DMS 273 (cell line): ENCODE data around the gene TXNDC15.
"Not testable (repeated sequence)": the region's sequence is repeated elsewhere in the genome, so short reads cannot be mapped to it uniquely, and the experiment has no call there.

Experiments
- DNase-seq: peaks from one replicate; lab custom pipeline; 2025; ENCODE audit not compliant: unreplicated experiment; lab: John Stamatoyannopoulos, UW

The TXNDC15 gene

DNA sequence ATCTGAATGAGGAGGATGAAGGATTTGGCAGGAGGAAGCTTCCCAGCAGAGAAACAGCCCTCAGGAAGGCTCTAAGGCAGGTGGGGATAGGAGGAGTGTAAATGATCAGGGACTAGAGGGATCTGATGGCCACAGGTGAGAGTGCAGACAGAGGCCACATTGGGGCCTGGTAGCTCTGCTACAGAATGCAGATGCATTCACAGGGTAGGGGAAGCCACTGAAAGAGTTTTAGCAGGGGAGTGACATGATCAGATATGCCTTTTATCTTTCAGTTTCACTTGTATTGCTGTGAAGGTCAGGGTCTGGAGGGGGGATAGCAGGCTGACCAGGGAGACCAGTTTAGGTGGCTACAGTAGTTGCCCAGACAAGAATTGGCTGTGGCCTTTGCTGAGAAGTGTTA is 3.0 kb downstream of the TXNDC15 start:
- no peak for DNase-seq

- no peak for DNase-seq
Measured at GRCh38 chr5:134878403-134878802, 4.2 kb downstream of the TXNDC15 start.

- no peak for DNase-seq
Measured at GRCh38 chr5:134879456-134879855, 5.3 kb downstream of the TXNDC15 start.

GRCh38 chr5:134880937-134881336 is 6.8 kb downstream of the TXNDC15 start:
- DNase-seq, result not testable (repeated sequence)

- DNase-seq, result not testable (repeated sequence)
Measured at GRCh38 chr5:134881711-134882110, 7.5 kb downstream of the TXNDC15 start.

DNA sequence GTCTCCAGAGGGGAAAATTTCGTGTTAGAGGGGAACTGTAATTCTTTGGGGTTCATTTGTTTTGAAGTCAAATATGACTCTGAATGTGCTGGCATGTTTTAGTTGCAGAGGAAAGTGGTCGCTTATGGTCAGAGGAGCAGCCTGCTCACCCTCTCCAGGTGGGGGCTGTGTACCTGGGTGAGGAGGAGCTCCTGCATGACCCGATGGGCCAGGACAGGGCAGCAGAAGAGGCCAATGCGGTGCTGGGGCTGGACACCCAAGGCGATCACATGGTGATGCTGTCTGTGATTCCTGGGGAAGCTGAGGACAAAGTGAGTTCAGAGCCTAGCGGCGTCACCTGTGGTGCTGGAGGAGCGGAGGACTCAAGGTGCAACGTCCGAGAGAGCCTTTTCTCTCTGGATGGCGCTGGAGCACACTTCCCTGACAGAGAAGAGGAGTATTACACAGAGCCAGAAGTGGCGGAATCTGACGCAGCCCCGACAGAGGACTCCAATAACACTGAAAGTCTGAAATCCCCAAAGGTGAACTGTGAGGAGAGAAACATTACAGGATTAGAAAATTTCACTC is 13.5 kb downstream of the TXNDC15 start:
- DNase-seq, result no peak

- DNase-seq, result no peak
Measured at GRCh38 chr5:134889335-134889734, 15.2 kb downstream of the TXNDC15 start.

- no peak for DNase-seq
Measured at GRCh38 chr5:134891473-134891872, 17.3 kb downstream of the TXNDC15 start.

DNA sequence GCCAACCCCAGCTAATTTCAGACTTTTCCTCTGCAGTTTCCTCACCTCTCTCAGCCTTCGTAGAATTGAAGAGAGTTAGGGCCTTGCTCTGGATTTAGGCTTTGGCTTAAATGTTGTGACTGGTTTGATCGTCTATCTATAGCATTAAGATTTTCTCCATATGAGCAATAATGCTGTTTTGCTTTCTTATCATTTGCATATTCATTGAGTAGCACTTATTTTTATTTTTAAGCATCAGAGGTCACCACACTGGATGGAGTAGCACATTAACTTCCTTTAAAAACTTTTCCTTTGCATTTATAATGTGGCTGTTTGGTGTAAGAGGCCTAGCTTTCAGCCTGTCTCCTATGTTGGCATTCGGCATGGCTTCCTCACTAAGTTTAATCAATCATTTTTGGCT is 18.1 kb downstream of the TXNDC15 start:
- DNase-seq, result no peak

- no peak for DNase-seq
Measured at GRCh38 chr5:134892926-134893325, 18.8 kb downstream of the TXNDC15 start.

- DNase-seq, result no peak
Measured at GRCh38 chr5:134893748-134894505, 19.8 kb downstream of the TXNDC15 start.

DNA sequence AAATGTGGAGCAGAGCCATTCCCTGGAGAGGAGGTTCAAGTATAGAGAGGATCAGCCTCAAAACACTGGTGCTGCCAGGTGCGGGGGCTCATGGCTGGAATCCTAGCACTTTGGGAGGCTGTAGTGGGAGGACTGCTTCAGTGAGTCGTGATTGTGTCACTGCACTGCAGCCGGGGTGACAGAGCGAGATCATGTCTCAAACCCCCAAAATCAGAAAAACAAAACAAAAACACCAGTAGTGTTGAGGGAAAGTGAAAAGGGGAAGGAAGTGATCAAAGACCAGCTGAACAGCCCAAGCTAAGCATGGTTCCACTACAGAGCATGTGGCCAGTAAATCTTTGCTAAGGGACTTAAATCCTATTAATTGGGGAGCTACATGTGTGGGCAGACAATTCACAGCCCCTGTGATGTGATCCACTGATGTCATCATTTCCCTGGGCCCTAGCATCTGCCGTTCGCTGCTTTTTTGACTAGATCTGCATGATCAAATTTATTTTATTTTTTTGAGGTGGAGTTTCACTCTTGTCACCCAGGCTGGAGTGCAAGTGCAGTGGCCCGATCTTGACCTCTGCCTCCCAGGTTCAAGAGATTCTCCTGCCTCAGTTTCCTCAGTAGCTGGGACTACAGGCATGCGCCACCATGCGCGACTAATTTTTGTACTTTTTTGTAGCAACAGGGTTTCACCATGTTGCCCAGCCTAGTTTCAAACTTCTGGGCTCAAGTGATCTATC is 28.1 kb downstream of the TXNDC15 start:
- DNase-seq, result peak; percentile 17

- peak; percentile 98 for DNase-seq
Measured at GRCh38 chr5:134904610-134905245, 30.6 kb downstream of the TXNDC15 start, which contains the start of gene PCBD2. Gene PCBD2 (plus strand): TSS chr5:134905131. CDS start chr5:134905140, 9 bp downstream.

DNA sequence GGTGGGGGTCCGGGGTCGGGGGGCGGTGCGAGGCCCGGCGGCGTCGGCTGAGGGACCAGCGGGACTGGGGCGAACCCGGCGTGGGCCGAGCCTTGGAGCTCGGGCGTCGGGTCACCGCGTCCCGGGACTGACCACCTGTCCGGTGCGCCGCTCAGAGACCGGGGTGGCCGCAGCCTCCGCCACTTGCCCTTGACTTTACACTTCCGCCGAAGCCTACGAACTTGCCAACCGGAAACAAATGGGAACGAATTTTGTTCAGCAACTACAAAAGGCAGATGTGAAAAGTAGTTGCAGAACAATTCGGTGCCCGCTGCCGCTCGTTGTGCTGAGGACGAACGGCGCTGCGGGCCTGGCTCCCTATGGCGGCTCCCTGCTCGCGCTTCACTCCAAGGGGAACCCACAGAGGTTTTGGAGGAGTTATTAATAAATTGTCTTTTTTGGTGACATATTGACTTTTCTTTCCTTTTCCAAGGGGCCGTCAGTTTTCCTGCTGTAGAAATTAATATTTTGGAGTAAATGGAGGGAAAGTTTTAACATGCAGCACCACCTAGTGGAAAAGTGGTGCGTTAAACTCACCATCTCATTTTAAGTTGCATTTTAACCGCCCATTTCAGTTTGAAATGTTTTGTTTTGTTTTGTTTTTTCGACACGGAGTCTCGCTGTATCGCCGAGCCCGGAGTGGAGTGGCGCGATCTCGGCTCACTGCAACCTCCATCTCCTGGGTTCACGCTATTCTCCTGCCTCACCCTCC is 31.2 kb downstream of the TXNDC15 start:
- peak; percentile 89 for DNase-seq

DNA sequence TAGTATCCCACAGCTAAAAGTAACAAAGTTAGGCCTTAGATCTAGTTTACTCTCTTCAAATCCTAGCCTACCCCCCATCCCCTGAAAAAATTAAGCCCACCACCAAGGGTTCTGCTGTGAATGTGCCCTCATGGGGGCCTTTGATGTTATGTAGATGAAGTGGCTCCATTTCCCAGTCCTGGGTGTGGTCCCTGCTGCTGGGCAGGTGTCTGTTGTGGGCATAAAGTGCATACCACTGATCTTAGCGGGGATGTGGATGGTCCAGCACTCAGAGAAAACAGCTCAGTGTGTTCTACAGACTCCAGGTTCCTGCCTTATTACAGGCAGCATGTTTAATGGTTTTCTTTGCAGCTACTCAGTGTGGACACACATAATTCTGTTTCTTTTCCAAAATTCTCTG is 32.6 kb downstream of the TXNDC15 start:
- DNase-seq, result no peak

DNA sequence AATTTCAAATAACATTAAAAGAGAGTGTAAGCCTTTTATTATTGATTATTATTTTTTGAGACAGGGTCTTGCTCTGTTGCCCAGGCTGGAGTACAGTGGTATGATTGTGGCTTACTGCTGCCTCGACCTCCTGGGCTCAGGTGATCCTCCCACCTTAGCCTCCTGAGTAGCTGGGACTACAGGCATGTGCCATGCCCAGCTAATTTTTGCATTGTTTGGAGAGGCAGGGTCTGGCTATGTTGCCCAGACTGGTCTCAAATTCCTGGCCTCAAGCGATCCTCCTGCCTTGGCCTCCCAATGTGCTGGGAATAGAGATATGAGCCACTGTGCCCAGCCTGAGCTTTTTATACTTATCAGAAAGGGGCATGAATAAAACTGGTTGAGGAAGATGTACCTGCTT is 36.6 kb downstream of the TXNDC15 start:
- DNase-seq, result not testable (repeated sequence)

GRCh38 chr5:134911285-134912206 is 37.4 kb downstream of the TXNDC15 start:
- no peak for DNase-seq

- DNase-seq, result no peak
Measured at GRCh38 chr5:134913254-134913653, 39.1 kb downstream of the TXNDC15 start.

DNA sequence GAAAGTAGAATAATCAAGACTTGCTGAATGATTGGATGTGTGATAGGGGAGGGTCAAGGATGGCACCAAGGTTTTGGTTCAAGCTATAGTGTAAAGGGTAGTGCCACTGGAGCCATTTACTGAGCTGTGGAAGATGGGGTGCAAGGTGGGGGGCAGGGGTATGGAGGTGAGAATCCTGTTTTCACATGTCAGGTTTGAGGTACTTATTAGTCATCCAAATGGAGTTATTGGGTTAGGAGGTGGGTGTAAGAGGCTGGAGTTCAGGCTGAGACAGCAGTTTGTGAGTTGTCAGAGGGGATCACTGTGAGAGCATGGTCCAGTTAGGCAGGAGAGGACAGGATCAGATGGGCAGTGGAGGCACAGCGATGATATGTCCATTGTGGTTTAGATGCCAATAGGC is 39.6 kb downstream of the TXNDC15 start:
- no peak for DNase-seq
